Right lobe of liver (tissue), 4 donors: ENCODE results near the gene TRANK1.

Experiments
- CTCF ChIP-seq, 4 donors: fragments of 200-600 bp in 3 of 4; fragments of 450-650 bp in 1 of 4; IDR thresholded peaks; one replicate each; pipeline versions ENCODE4 v1.5.1 to v1.8.0; 2016 to 2022; ENCODE audit warnings: antibody characterized with exemption in 4 of 4, mild to moderate bottlenecking in 2 of 4
- POLR2A ChIP-seq: fragments of 450-650 bp; IDR thresholded peaks from one replicate; pipeline ENCODE4 v1.6.1; 2017; ENCODE audit warnings: antibody characterized with exemption, mild to moderate bottlenecking
- donor health status: DM: no; HTN: no; CAD: no.
- donor health status: DM: no; HTN: no; CAD: no.
- donor health status: DM: no; HTN: yes; CAD: no.

DNA sequence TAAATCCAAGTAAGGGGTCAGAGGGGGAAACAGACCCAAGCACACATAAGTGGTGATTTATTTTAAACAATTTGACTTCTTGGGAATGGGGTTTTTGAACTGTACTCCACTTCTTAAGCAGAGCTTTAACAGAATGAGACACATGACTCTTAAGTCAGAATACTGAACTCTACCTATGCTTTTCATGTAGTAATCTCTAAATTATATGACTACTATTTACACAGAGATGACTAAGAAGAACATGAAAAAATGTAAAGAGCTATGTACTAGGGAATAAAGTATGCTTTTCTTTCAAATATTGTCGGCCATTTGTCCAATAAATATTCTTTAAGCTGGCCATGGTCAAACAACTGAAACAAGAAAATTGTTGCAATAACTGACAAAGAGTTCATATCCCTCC, 35.2 kb downstream of the TRANK1 start:
- TF ChIP-seq CTCF (IDR thresholded peaks at IDR 0.05), result no peak
- TF ChIP-seq POLR2A, result no peak
